ENCODE data around the gene SERTAD4. TPM values are rescaled to one million over a fixed set of nuclear protein-coding genes. Genes with fewer than 3 reads are reported as not detected.
"Not testable (repeated sequence)": the region's sequence is repeated elsewhere in the genome, so short reads cannot be mapped to it uniquely, and the experiment has no call there.

SERTAD4 gene
- total RNA-seq (1 to 10 TPM; 3.4 to 7.8 TPM), polyA plus RNA-seq (1 to 10 TPM; 1.9 to 2.0 TPM)
- long read RNA-seq, donor 1, full-length matches to known transcripts = 3 of 3 reads
- long read RNA-seq, donor 1, partial matches to known transcripts = 0 of 3 reads
- long read RNA-seq, donor 1, other reads (novel, unspliced or antisense) = 0 of 3 reads
- long read RNA-seq, donor 2 = 0 reads
- long read RNA-seq, donor 3 = 0 reads
- long read RNA-seq, donor 4 = 0 reads
- long read RNA-seq, donor 5, partial matches to known transcripts = 0 of 1 reads
- long read RNA-seq, donor 5, other reads (novel, unspliced or antisense) = 0 of 1 reads

DNA sequence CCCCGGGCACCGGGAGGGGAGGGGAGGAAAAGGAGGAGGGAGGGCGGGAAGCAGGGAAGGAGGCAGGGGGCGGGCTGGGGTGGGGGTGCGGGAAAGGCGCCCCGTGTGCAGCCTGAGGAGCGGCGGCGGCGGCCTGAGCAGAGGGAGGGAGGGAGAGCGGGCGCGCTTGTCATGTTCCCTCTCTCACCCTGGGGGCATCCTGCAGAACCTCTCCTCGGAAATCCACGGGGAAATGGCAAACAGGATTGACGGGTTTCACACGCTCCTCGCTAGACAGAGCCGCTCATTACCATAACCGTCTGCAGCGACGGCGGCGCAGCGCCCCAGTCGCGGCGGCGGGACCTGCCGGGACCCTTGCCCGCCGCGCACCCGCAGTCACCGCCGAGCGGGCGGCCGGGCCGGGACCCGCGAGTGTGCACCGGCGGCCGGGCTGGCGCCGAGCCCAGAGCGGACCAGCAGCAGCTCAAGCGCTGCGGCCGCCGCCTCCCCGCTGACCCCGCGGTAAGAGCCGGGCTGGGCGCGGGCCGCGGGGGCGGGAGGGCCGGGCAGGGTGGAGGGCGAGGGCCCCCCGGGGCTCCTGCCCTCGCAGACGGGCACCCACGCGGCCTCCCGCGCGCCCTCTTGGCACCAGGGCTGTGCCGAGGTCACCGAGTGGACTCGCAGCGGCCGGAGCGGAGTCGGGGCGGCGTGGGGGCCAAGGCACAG is at the start of gene SERTAD4:
SERTAD4 (plus strand) TSS at position 286 of the 705 bp plus-strand sequence. CDS start 5,165 bp downstream, outside the sequence.
- TF ChIP-seq, protein P1, sequence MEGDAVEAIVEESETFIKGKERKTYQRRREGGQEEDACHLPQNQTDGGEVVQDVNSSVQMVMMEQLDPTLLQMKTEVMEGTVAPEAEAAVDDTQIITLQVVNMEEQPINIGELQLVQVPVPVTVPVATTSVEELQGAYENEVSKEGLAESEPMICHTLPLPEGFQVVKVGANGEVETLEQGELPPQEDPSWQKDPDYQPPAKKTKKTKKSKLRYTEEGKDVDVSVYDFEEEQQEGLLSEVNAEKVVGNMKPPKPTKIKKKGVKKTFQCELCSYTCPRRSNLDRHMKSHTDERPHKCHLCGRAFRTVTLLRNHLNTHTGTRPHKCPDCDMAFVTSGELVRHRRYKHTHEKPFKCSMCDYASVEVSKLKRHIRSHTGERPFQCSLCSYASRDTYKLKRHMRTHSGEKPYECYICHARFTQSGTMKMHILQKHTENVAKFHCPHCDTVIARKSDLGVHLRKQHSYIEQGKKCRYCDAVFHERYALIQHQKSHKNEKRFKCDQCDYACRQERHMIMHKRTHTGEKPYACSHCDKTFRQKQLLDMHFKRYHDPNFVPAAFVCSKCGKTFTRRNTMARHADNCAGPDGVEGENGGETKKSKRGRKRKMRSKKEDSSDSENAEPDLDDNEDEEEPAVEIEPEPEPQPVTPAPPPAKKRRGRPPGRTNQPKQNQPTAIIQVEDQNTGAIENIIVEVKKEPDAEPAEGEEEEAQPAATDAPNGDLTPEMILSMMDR (IDR thresholded peaks at IDR 0.05; ENCODE audit: control extremely low read depth, extremely low read depth) = no peak
- Histone ChIP-seq H3K4me3 (peak within 1 kb of the TSS; percentile 45), H3K4me1 (ENCODE audit: control insufficient read depth in 5 of 5, insufficient read depth in 5 of 5, low read length in 5 of 5) (peaks cover 4 to 35% (median 5%) of the 10 kb centered on the region in 5 donors), H3K27ac (ENCODE audit: low read depth in 1 of 2, low read length in 1 of 2) (peak within 1 kb of the TSS; percentile 42 to 75), H3K36me3 (ENCODE audit: control insufficient read depth in 4 of 4, insufficient read depth in 4 of 4, low read length in 4 of 4) (no peaks in the 10 kb centered on the region), H3K9ac (ENCODE audit: insufficient read depth in 1 of 2, low read length in 2 of 2) (peak within 1 kb of the TSS in 1 of 2 donors; percentile 4), H3K27me3 (ENCODE audit: control insufficient read depth in 3 of 3, insufficient read depth in 3 of 3, low read length in 2 of 3) (peaks cover 0 to 52% (median 45%) of the 10 kb centered on the region in 3 donors), H3K9me3 (ENCODE audit: control insufficient read depth in 4 of 4, insufficient read depth in 3 of 4, low read length in 3 of 4) (no peaks in the 10 kb centered on the region)
- WGBS, 2 donors = 1% methylated on average over 49 to 81 of the region's 81 CpGs
- peak; percentile 29 for ATAC-seq (ENCODE audit: insufficient read depth, low FRiP score)
- DNase-seq = peak; percentile 58 to 79 (median 72)

DNA sequence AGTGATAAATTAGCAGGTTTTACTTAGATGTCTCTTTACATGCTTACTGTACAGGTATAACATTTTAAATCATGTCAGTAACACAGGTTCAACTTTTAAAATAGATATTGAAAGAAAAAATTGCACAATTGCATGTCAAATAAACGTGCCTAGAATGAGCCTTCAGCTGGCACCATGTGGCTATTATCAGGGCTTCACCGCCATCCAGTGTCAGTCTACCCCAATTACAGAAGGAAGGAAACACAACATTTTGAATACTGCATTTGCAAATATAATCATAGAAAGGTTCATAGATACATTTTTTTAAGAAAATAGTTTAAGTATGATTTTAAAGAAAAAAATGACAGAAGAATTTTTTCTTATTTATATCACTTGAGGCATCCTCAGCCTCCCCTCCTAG is 47.5 kb upstream of the SERTAD4 start:
- no peaks in the 10 kb centered on the region for H3K9me3 ChIP-seq (ENCODE audit: control insufficient read depth in 4 of 4, insufficient read depth in 3 of 4, low read length in 3 of 4)
- DNase-seq (no peak), ATAC-seq (ENCODE audit: insufficient read depth, low FRiP score) (no peak)
- TF ChIP-seq, protein P1 (IDR thresholded peaks at IDR 0.05; ENCODE audit: control extremely low read depth, extremely low read depth) = no peak
- no peaks in the 10 kb centered on the region for H3K4me1 ChIP-seq (ENCODE audit: control insufficient read depth in 5 of 5, insufficient read depth in 5 of 5, low read length in 5 of 5)
- no peak overlapping the region for H3K9ac ChIP-seq (ENCODE audit: insufficient read depth in 1 of 2, low read length in 2 of 2)
- WGBS, 2 donors = 56 to 57% methylated on average over 2 of the region's 2 CpGs
- no peak overlapping the region for H3K27ac ChIP-seq (ENCODE audit: low read depth in 1 of 2, low read length in 1 of 2)
- H3K4me3 ChIP-seq = no peak overlapping the region
- no peaks in the 10 kb centered on the region for H3K27me3 ChIP-seq (ENCODE audit: control insufficient read depth in 3 of 3, insufficient read depth in 3 of 3, low read length in 2 of 3)
- no peaks in the 10 kb centered on the region for H3K36me3 ChIP-seq (ENCODE audit: control insufficient read depth in 4 of 4, insufficient read depth in 4 of 4, low read length in 4 of 4)

DNA sequence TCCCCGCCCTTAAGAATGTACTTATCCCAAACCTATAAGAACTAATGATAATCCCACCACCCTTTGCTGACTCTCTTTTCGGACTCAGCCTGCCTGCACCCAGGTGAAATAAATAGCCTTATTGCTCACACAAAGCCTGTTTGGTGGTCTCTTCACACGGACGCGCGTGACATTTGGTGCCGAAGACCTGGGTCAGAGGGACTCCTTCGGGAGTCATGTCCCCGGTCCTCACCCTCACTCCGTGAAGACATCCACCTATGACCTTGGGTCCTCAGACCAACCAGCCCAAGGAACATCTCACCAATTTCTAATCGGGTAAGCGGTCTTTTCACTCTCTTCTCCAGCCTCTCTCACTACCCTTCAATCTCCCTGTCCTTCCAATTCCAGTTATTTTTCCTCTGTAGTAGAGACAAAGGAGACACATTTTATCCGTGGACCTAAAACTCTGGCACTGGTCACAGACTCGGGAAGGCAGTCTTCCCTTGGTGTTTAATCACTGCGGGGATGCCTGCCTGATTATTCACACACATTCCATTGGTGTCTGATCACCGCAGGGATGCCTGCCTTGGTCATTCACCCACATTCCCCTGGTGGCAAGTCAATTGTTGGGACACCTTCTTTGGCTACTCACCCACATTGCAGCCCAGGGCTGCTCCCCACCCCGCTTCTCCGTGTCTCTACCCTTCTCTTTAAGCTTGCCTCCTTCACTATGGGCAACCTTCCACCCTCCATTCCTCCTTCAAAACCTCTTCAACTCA is 44.6 kb upstream of the SERTAD4 start:
- not testable (repeated sequence) for H3K27me3 ChIP-seq (ENCODE audit: control insufficient read depth in 3 of 3, insufficient read depth in 3 of 3, low read length in 2 of 3)

DNA sequence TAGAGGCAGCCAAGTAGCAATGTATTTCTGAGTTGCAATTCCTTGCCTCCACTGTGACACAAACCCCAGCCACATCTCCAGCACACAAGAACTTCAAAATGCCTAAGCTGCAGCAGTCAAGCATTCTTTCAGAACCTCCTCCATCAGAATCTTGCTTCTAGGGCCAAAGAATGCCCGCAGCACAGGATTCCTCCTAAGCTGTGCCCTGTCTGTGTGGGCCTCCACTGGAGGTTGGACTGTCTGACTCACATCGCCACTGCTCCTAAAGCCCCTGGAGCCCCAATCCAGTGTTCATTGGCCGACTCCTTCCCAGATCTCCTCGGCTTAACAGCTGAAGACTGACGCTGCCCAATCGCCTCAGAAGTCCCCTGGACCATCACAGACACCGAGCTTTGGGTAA is 43.2 kb upstream of the SERTAD4 start:
- ATAC-seq (ENCODE audit: insufficient read depth, low FRiP score) (no peak), DNase-seq (no peak)
- Histone ChIP-seq H3K4me1 (ENCODE audit: control insufficient read depth in 5 of 5, insufficient read depth in 5 of 5, low read length in 5 of 5) (no peaks in the 10 kb centered on the region), H3K4me3 (no peak overlapping the region), H3K27me3 (ENCODE audit: control insufficient read depth in 3 of 3, insufficient read depth in 3 of 3, low read length in 2 of 3) (no peaks in the 10 kb centered on the region), H3K36me3 (ENCODE audit: control insufficient read depth in 4 of 4, insufficient read depth in 4 of 4, low read length in 4 of 4) (no peaks in the 10 kb centered on the region), H3K9me3 (ENCODE audit: control insufficient read depth in 4 of 4, insufficient read depth in 3 of 4, low read length in 3 of 4) (no peaks in the 10 kb centered on the region), H3K27ac (ENCODE audit: low read depth in 1 of 2, low read length in 1 of 2) (no peak overlapping the region), H3K9ac (ENCODE audit: insufficient read depth in 1 of 2, low read length in 2 of 2) (no peak overlapping the region)
- 90 to 91% methylated on average over 7 of the region's 7 CpGs for WGBS, 2 donors
- TF ChIP-seq, protein P1 (IDR thresholded peaks at IDR 0.05; ENCODE audit: control extremely low read depth, extremely low read depth) = no peak

More for the DNA sequence above, 44.6 kb upstream of the SERTAD4 start:
- not testable (repeated sequence) for H3K36me3 ChIP-seq (ENCODE audit: control insufficient read depth in 4 of 4, insufficient read depth in 4 of 4, low read length in 4 of 4); H3K4me1 ChIP-seq (ENCODE audit: control insufficient read depth in 5 of 5, insufficient read depth in 5 of 5, low read length in 5 of 5); H3K9me3 ChIP-seq (ENCODE audit: control insufficient read depth in 4 of 4, insufficient read depth in 3 of 4, low read length in 3 of 4); DNase-seq; H3K27ac ChIP-seq (ENCODE audit: low read depth in 1 of 2, low read length in 1 of 2); H3K9ac ChIP-seq (ENCODE audit: insufficient read depth in 1 of 2, low read length in 2 of 2); ATAC-seq (ENCODE audit: insufficient read depth, low FRiP score); H3K4me3 ChIP-seq
- WGBS, 2 donors = 90 to 94% methylated on average over 18 of the region's 18 CpGs
